ENCODE data around the gene PACSIN2.

PACSIN2 gene

GRCh38 chr22:42985531-42985905, 29.4 kb downstream of the PACSIN2 start:
- no peak for TF ChIP-seq CTCF (IDR thresholded peaks at IDR 0.05)

GRCh38 chr22:42984814-42985530, 30.0 kb downstream of the PACSIN2 start:
- no peak for TF ChIP-seq CTCF (IDR thresholded peaks at IDR 0.05)

GRCh38 chr22:42984397-42984796, 30.6 kb downstream of the PACSIN2 start:
- TF ChIP-seq CTCF (IDR thresholded peaks at IDR 0.05), result no peak

- TF ChIP-seq CTCF (IDR thresholded peaks at IDR 0.05), result no peak
Observed at GRCh38 chr22:42983470-42983869, 31.5 kb downstream of the PACSIN2 start.

GRCh38 chr22:42979606-42980005, 35.3 kb downstream of the PACSIN2 start:
- no peak for TF ChIP-seq CTCF (IDR thresholded peaks at IDR 0.05)

- TF ChIP-seq CTCF (IDR thresholded peaks at IDR 0.05), result no peak
Observed at GRCh38 chr22:42978453-42979103, 36.4 kb downstream of the PACSIN2 start.

GRCh38 chr22:42977569-42977968, 37.4 kb downstream of the PACSIN2 start:
- no peak for TF ChIP-seq CTCF (IDR thresholded peaks at IDR 0.05)

All from LNCAP (cell line).